CMK (cell line): ENCODE data around the gene HS3ST2.
"Not testable (repeated sequence)": the region's sequence is repeated elsewhere in the genome, so short reads cannot be mapped to it uniquely, and the experiment has no call there.

Source experiments
- DNase-seq: peaks from one replicate; pipeline ENCODE4 v3.0.0-alpha.2; 2010; ENCODE audit warnings: low read depth

HS3ST2 gene

GRCh38 chr16:22813223-22813947 is 577 bp upstream of the HS3ST2 start:
- DNase-seq, result no peak

- DNase-seq, result no peak
These were observed 746 bp downstream of the HS3ST2 start for GRCh38 chr16:22814711-22815105.

GRCh38 chr16:22815863-22816262 is 1.9 kb downstream of the HS3ST2 start:
- no peak for DNase-seq

GRCh38 chr16:22816475-22816874 is 2.5 kb downstream of the HS3ST2 start:
- DNase-seq, result no peak

- not testable (repeated sequence) for DNase-seq
These were observed 4.8 kb downstream of the HS3ST2 start for GRCh38 chr16:22818736-22819135.

GRCh38 chr16:22838681-22839080 is 24.7 kb downstream of the HS3ST2 start:
- DNase-seq, result no peak

GRCh38 chr16:22842031-22842430 is 28.1 kb downstream of the HS3ST2 start:
- DNase-seq, result not testable (repeated sequence)

- no peak for DNase-seq
These were observed 29.2 kb downstream of the HS3ST2 start for GRCh38 chr16:22843122-22843521.

- no peak for DNase-seq
These were observed 29.9 kb downstream of the HS3ST2 start for GRCh38 chr16:22843856-22844255.

- DNase-seq, result no peak
These were observed 30.5 kb downstream of the HS3ST2 start for GRCh38 chr16:22844416-22844815.

- DNase-seq, result no peak
These were observed 33.1 kb downstream of the HS3ST2 start for GRCh38 chr16:22847100-22847499.

GRCh38 chr16:22847690-22848089 is 33.7 kb downstream of the HS3ST2 start:
- DNase-seq, result no peak

- no peak for DNase-seq
These were observed 34.5 kb downstream of the HS3ST2 start for GRCh38 chr16:22848451-22848850.

- DNase-seq, result no peak
These were observed 35.6 kb downstream of the HS3ST2 start for GRCh38 chr16:22849517-22849916.

GRCh38 chr16:22855231-22855630 is 41.3 kb downstream of the HS3ST2 start:
- no peak for DNase-seq

- DNase-seq, result no peak
These were observed 43.5 kb downstream of the HS3ST2 start for GRCh38 chr16:22857296-22858025.

- DNase-seq, result no peak
These were observed 46.0 kb downstream of the HS3ST2 start for GRCh38 chr16:22859925-22860324.

- DNase-seq, result no peak
These were observed 47.6 kb downstream of the HS3ST2 start for GRCh38 chr16:22861580-22861979.

GRCh38 chr16:22862046-22862445 is 48.1 kb downstream of the HS3ST2 start:
- DNase-seq, result no peak

- no peak for DNase-seq
These were observed 50.4 kb downstream of the HS3ST2 start for GRCh38 chr16:22864375-22864774.

- no peak for DNase-seq
These were observed 54.7 kb downstream of the HS3ST2 start for GRCh38 chr16:22868593-22869224.

GRCh38 chr16:22871861-22872260 is 57.9 kb downstream of the HS3ST2 start:
- no peak for DNase-seq

- no peak for DNase-seq
These were observed 60.4 kb downstream of the HS3ST2 start for GRCh38 chr16:22874394-22874793.
